Adipocyte (in vitro differentiated cells): Measurements from ENCODE around the gene SYNGAP1.
"Not testable (repeated sequence)": the region's sequence is repeated elsewhere in the genome, so short reads cannot be mapped to it uniquely, and the experiment has no call there.

Source experiments
- DNase-seq: peaks from one replicate; pipeline ENCODE4 v3.0.0-alpha.2; 2015; ENCODE audit warnings: low read depth
- H3K27me3 ChIP-seq: replicated peaks from 2 replicates; pipeline ENCODE4 v1.7.0; 2013; ENCODE audit warnings: mild to moderate bottlenecking, low read length, moderate library complexity; ENCODE audit not compliant: control insufficient read depth, insufficient read depth
- H3K36me3 ChIP-seq: 2 replicates; pipeline ENCODE4 v1.7.0; 2013; ENCODE audit warnings: low read length, mild to moderate bottlenecking, moderate library complexity; ENCODE audit not compliant: control insufficient read depth, insufficient read depth, severe bottlenecking
- H3K4me1 ChIP-seq: 2 replicates; pipeline ENCODE4 v1.7.0; 2013; ENCODE audit warnings: mild to moderate bottlenecking, low read length, moderate library complexity; ENCODE audit not compliant: control insufficient read depth, insufficient read depth
- H3K4me3 ChIP-seq: 2 replicates; pipeline ENCODE4 v1.7.0; 2013; ENCODE audit warnings: mild to moderate bottlenecking, low read length, moderate library complexity
- H3K9ac ChIP-seq: 2 replicates; pipeline ENCODE4 v1.7.0; 2013; ENCODE audit warnings: mild to moderate bottlenecking, low read length, moderate library complexity
- H3K9me3 ChIP-seq: 2 replicates; pipeline ENCODE4 v1.7.0; 2013; ENCODE audit warnings: mild to moderate bottlenecking, low read length, moderate library complexity; ENCODE audit not compliant: control insufficient read depth

SYNGAP1 gene

GRCh38 chr6:33419580-33420490 lies at the start of gene SYNGAP1:
Gene SYNGAP1 (plus strand): TSS chr6:33420065. CDS start chr6:33420265, 200 bp downstream.
- peak; percentile 82 for DNase-seq
- Histone ChIP-seq H3K36me3 (peaks cover 13% of the 10 kb centered on the region), H3K4me1 (peaks cover 41% of the 10 kb centered on the region)

GRCh38 chr6:33371901-33372300 lies 48.0 kb upstream of the SYNGAP1 start:
- H3K27me3 ChIP-seq, H3K9ac ChIP-seq, H3K4me3 ChIP-seq, H3K9me3 ChIP-seq, DNase-seq, H3K36me3 ChIP-seq: not testable (repeated sequence)
- H3K4me1 ChIP-seq, result peaks cover 29% of the 10 kb centered on the region

More at GRCh38 chr6:33419580-33420490, at the start of gene SYNGAP1:
- Histone ChIP-seq H3K9me3 (no peaks in the 10 kb centered on the region), H3K9ac (peak within 1 kb of the TSS; percentile 85), H3K27me3 (no peaks in the 10 kb centered on the region), H3K4me3 (peak within 1 kb of the TSS; percentile 78)

GRCh38 chr6:33372526-33373123 lies 47.2 kb upstream of the SYNGAP1 start:
- Histone ChIP-seq H3K27me3 (no peaks in the 10 kb centered on the region), H3K4me1 (peaks cover 36% of the 10 kb centered on the region), H3K9ac (no peak overlapping the region), H3K36me3 (no peaks in the 10 kb centered on the region), H3K4me3 (no peak overlapping the region), H3K9me3 (no peaks in the 10 kb centered on the region)
- no peak for DNase-seq

GRCh38 chr6:33373960-33374910 lies 45.6 kb upstream of the SYNGAP1 start:
- H3K27me3 ChIP-seq, result no peaks in the 10 kb centered on the region
- H3K9me3 ChIP-seq, result no peaks in the 10 kb centered on the region
- H3K9ac ChIP-seq, result peak overlapping the region; percentile 53
- DNase-seq, result peak; percentile 3
- peaks cover 38% of the 10 kb centered on the region for H3K4me1 ChIP-seq
- peak overlapping the region; percentile 64 for H3K4me3 ChIP-seq
- H3K36me3 ChIP-seq, result no peaks in the 10 kb centered on the region

- H3K4me1 ChIP-seq, result peaks cover 38% of the 10 kb centered on the region
- DNase-seq, result peak; percentile 94
- no peaks in the 10 kb centered on the region for H3K36me3 ChIP-seq
- H3K9me3 ChIP-seq, result no peaks in the 10 kb centered on the region
- peak overlapping the region; percentile 81 for H3K9ac ChIP-seq
- no peaks in the 10 kb centered on the region for H3K27me3 ChIP-seq
- H3K4me3 ChIP-seq, result peak overlapping the region; percentile 64
These were observed 44.7 kb upstream of the SYNGAP1 start for GRCh38 chr6:33375143-33375671.

- peaks cover 38% of the 10 kb centered on the region for H3K4me1 ChIP-seq
- H3K9me3 ChIP-seq, result no peaks in the 10 kb centered on the region
- no peak for DNase-seq
- H3K9ac ChIP-seq, result peak overlapping the region; percentile 58
- H3K36me3 ChIP-seq, result no peaks in the 10 kb centered on the region
- no peaks in the 10 kb centered on the region for H3K27me3 ChIP-seq
- H3K4me3 ChIP-seq, result peak overlapping the region; percentile 71
These were observed 42.7 kb upstream of the SYNGAP1 start for GRCh38 chr6:33377171-33377570.

GRCh38 chr6:33379184-33379583 lies 40.7 kb upstream of the SYNGAP1 start:
- H3K9ac ChIP-seq, H3K9me3 ChIP-seq, DNase-seq, H3K27me3 ChIP-seq, H3K36me3 ChIP-seq, H3K4me3 ChIP-seq: not testable (repeated sequence)
- peaks cover 38% of the 10 kb centered on the region for H3K4me1 ChIP-seq

DNA sequence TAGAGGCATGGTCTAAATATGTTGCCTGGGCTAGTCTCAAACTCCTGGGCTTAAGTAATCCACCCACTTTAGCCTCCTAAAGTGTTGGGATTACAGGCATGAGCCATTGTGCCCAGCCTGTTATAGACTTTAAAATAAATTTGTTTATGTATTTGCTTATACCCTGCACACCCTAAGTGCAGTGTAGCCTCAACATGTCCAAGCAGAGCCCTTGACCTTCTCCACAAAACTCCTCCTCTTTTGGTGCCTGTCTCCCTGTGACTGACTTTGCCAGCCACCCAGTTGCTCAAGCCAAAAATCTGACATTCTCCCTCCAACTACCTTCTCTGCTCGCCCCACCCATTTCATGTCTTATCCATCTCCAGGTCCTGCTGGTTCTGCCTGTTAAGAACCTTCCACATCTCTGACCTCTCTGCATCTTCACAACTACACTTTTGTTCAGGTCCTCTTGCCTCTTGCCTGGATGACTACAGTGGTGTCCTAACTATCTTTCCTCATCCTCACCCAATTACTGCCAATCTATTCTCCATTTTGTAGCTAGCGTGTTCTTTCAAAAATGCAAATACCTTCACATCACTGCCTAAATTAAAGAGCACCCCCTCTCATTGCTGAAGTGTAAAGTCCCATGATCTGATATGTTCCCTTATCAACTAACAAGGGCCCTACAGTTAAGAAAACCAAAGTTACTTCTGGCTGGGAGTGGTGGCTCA lies 39.4 kb upstream of the SYNGAP1 start:
- Histone ChIP-seq H3K9ac (no peak overlapping the region), H3K9me3 (no peaks in the 10 kb centered on the region), H3K27me3 (no peaks in the 10 kb centered on the region), H3K4me3 (no peak overlapping the region), H3K36me3 (no peaks in the 10 kb centered on the region), H3K4me1 (peaks cover 30% of the 10 kb centered on the region)
- no peak for DNase-seq

DNA sequence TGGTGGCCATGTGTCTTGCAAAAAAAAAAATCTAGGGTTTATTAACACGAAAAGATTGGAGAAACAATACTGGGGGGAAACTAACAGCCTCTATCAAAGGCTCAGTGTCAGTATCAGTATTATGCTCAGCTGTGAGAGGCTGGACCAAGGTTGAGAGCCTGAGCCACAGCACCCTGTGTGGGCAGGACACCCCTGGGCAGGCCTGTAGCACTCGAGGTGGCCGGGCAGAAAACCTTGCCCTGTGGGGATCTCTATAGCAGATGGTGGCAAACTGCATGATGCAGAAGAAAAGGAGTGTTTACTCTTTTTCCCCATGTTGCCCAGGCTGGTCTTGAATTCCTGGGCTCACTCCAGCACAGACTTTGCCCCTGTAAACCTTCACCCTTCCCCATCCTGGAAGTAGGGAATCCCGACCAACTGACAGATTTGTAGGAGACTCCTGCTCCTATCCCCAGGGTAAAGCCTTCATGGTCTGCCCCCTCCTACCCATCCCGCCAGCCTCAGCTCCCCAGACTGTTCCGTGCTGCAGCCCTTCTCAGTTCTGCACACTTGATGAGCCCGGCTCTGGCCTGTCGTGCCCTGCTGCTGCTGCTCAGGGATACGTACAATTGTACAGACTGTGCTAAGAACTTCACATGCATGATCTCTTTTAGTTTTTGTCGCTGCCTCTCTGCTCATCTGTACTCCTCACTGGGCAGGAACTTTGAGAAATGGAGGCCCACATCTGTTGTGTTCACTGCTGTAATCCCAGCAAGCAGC lies 36.3 kb upstream of the SYNGAP1 start:
- no peak overlapping the region for H3K9ac ChIP-seq
- H3K36me3 ChIP-seq, result no peaks in the 10 kb centered on the region
- H3K4me1 ChIP-seq, result peaks cover 6% of the 10 kb centered on the region
- DNase-seq, result no peak
- H3K4me3 ChIP-seq, result no peak overlapping the region
- H3K27me3 ChIP-seq, result no peaks in the 10 kb centered on the region
- H3K9me3 ChIP-seq, result no peaks in the 10 kb centered on the region

- H3K36me3 ChIP-seq, result no peaks in the 10 kb centered on the region
- H3K27me3 ChIP-seq, result no peaks in the 10 kb centered on the region
- no peak overlapping the region for H3K9ac ChIP-seq
- peak; percentile 76 for DNase-seq
- H3K9me3 ChIP-seq, result no peaks in the 10 kb centered on the region
- H3K4me1 ChIP-seq, result peaks cover 6% of the 10 kb centered on the region
- H3K4me3 ChIP-seq, result no peak overlapping the region
These were observed 35.3 kb upstream of the SYNGAP1 start for GRCh38 chr6:33384581-33385020.
